Ishikawa (cell line): ENCODE results near the gene PLXNB2.

Experiments used
- CEBPB ChIP-seq: IDR thresholded peaks from 2 replicates; pipeline ENCODE4 v1.6.1; 2012
- CREB1 ChIP-seq: IDR thresholded peaks from 2 replicates; pipeline ENCODE4 v1.6.1; 2012; ENCODE audit warnings: low read depth
- EGR1 ChIP-seq: IDR thresholded peaks from 2 replicates; pipeline ENCODE4 v1.6.1; 2012
- EP300 ChIP-seq: IDR thresholded peaks from 2 replicates; pipeline ENCODE4 v1.6.1; 2012; ENCODE audit warnings: borderline replicate concordance
- FOXM1 ChIP-seq: IDR thresholded peaks from 2 replicates; pipeline ENCODE4 v1.6.1; 2012; ENCODE audit warnings: low read depth, borderline replicate concordance
- NFIC ChIP-seq: IDR thresholded peaks from 2 replicates; pipeline ENCODE4 v1.6.1; 2012
- RAD21 ChIP-seq: IDR thresholded peaks from 2 replicates; pipeline ENCODE4 v1.6.1; 2012; ENCODE audit warnings: low read depth
- TAF1 ChIP-seq: IDR thresholded peaks from 2 replicates; pipeline ENCODE4 v1.6.1; 2012; ENCODE audit warnings: low read depth, mild to moderate bottlenecking
- TCF12 ChIP-seq: IDR thresholded peaks from 2 replicates; pipeline ENCODE4 v1.6.1; 2012; ENCODE audit warnings: low read depth
- TEAD4 ChIP-seq: IDR thresholded peaks from 2 replicates; pipeline ENCODE4 v1.6.1; 2012
- YY1 ChIP-seq: IDR thresholded peaks from 2 replicates; pipeline ENCODE4 v1.6.1; 2012; ENCODE audit warnings: low read depth
- ZBTB7A ChIP-seq: IDR thresholded peaks from 2 replicates; pipeline ENCODE4 v1.6.1; 2012; ENCODE audit warnings: low read depth
- TF ChIP-seq, protein P1 (sequence below): IDR thresholded peaks from 2 replicates; pipeline ENCODE4 v1.6.1; 2012
- TF ChIP-seq, protein P2 (sequence below): IDR thresholded peaks from 2 replicates; pipeline ENCODE4 v1.6.1; 2012; ENCODE audit warnings: low read depth, mild to moderate bottlenecking
- TF ChIP-seq, protein P3 (sequence below): IDR thresholded peaks from 2 replicates; pipeline ENCODE4 v1.6.1; 2012

PLXNB2 gene

DNA sequence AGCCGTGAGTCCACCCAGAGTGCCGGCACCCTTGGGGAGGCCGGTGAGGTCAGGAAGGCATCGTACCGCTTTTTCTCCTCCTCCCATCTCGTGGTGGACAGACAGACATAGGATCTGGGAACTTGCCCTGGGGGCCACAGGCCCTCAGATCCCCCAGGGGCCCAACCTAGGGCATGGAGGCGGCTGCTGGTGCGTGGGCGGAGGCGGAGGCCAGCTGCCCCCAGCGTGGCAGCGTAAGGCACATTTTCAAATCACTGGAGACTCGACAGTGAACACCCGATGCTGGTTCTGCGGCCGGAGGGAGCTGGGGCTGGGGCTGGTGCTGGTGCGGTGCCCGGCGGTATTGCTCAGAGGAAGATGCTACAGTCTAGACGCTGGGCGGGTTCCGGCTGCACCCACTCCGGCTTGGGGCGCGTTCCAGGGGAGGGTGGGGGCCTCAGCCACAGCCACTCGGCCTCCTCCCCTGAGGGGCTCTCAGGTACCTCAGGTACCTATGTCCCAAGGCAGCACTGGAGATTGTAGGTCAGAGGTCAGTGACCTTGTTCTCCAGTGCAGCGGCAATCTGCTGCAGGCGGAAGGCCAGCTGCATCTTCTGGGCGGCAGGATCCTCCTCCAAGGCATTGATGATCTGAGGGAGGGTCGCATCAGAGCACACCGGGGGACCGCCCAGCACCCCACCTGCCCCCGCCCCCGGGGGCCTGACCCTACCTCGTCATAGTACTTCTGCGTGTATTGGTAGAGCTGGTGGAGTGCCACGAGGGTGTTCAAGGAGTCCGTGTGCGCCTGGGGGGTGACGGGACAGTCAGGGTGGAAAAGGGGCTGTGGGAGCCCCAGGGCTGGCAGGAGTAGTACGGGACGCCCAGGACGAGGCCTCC, 32.0 kb downstream of the PLXNB2 start:
- TF ChIP-seq EP300 (no peak), NFIC (no peak), CREB1 (no peak), CEBPB (no peak), TEAD4 (no peak), TAF1 (no peak), ZBTB7A (no peak), TCF12 (no peak)
- TF ChIP-seq, protein P1, sequence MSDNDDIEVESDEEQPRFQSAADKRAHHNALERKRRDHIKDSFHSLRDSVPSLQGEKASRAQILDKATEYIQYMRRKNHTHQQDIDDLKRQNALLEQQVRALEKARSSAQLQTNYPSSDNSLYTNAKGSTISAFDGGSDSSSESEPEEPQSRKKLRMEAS: no peak
- TF ChIP-seq, protein P2, sequence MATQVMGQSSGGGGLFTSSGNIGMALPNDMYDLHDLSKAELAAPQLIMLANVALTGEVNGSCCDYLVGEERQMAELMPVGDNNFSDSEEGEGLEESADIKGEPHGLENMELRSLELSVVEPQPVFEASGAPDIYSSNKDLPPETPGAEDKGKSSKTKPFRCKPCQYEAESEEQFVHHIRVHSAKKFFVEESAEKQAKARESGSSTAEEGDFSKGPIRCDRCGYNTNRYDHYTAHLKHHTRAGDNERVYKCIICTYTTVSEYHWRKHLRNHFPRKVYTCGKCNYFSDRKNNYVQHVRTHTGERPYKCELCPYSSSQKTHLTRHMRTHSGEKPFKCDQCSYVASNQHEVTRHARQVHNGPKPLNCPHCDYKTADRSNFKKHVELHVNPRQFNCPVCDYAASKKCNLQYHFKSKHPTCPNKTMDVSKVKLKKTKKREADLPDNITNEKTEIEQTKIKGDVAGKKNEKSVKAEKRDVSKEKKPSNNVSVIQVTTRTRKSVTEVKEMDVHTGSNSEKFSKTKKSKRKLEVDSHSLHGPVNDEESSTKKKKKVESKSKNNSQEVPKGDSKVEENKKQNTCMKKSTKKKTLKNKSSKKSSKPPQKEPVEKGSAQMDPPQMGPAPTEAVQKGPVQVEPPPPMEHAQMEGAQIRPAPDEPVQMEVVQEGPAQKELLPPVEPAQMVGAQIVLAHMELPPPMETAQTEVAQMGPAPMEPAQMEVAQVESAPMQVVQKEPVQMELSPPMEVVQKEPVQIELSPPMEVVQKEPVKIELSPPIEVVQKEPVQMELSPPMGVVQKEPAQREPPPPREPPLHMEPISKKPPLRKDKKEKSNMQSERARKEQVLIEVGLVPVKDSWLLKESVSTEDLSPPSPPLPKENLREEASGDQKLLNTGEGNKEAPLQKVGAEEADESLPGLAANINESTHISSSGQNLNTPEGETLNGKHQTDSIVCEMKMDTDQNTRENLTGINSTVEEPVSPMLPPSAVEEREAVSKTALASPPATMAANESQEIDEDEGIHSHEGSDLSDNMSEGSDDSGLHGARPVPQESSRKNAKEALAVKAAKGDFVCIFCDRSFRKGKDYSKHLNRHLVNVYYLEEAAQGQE: no peak

DNA sequence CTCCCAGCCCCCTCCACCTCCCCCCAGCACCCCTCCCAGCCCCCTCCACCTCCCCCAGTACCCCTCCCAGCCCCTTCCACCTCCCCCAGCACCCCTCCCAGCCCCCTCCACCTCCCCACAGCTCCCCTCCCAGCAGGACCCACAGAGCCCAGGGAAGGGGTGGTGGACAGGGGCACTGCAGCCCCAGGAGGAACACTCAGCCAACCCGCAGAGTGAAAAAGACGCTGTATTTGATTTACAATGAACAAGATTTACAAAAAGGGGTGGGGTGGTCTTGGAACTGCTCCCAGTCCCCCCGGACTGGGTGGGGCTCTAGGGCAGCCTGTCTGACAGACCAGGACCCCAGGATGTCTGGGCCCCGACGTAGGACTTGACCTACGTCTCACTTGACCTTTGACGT, 32.7 kb downstream of the PLXNB2 start:
- TF ChIP-seq CREB1: no peak
- no peak for TF ChIP-seq EP300
- TF ChIP-seq, protein P2: no peak
- no peak for TF ChIP-seq FOXM1
- TF ChIP-seq TAF1: no peak
- TF ChIP-seq, protein P1: no peak
- no peak for TF ChIP-seq RAD21
- TF ChIP-seq, protein P3, sequence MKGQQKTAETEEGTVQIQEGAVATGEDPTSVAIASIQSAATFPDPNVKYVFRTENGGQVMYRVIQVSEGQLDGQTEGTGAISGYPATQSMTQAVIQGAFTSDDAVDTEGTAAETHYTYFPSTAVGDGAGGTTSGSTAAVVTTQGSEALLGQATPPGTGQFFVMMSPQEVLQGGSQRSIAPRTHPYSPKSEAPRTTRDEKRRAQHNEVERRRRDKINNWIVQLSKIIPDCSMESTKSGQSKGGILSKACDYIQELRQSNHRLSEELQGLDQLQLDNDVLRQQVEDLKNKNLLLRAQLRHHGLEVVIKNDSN: no peak
- TF ChIP-seq ZBTB7A: no peak
- TF ChIP-seq TCF12: no peak
- TF ChIP-seq TEAD4: no peak
- no peak for TF ChIP-seq CEBPB
- TF ChIP-seq NFIC: no peak

DNA sequence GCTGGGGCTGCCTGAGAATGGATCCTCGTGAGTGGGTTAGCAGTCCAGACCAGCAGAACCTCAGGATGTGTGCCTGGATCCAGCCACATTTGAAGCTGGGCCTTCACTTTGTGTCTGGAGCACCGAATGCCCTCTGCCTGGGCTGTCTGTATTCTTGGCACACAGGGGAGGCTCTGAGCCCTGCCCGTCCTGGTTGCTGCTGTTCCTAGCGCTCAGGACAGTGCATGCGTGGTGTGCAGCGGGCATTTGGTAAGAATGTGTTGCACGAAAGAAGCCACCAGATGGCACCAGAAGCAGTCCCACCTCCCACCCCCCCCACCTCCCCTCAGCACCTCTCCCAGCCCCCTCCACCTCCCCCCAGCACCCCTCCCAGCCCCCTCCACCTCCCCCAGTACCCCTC, 33.1 kb downstream of the PLXNB2 start:
- no peak for TF ChIP-seq EGR1
- TF ChIP-seq TEAD4: 0 out of 2 replicates have a peak, but pooled peaks have one; percentile 23
- TF ChIP-seq RAD21: peak; percentile 44; the same call in 1 of the 2 replicates

DNA sequence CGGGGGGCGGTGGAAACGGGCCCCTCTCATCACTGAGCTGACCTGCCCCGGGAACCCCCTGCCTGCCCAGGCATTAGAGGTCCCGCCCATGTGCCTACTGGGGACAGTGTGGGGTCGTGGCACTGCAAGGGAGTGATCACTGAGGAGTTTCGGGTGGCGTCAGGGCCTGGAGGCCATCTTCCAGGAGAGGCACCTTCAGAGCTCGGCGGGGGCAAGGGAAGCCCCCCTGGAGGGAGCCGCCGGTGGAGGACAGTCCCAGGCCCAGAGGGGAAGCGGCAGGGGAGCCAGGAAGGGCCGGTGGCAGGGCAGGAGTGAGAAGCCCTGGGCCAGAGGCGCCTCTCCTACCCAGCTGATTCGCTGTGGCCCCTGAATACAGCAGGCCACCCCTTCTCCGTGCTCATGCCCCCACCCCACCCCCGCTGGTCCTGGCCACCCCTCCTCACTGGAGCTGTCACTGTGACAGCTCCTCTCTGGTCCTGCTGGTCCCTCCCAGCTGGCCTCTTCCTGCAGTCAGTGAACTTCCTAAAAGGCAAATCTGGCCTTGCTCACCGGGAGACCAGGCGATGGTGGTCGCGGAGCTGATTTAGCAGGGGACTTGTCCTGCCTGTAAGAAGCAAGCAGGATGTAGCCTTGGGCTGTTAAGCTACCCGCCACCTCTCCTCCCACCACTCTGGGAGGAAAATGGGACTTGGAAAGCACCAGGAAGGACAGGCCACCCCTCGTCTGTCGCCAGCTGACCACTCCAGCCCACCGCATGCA, 35.2 kb downstream of the PLXNB2 start:
- TF ChIP-seq CEBPB: no peak
- TF ChIP-seq YY1: peak; percentile 3; the same call in 1 of the 2 replicates
- TF ChIP-seq, protein P3: no peak

DNA sequence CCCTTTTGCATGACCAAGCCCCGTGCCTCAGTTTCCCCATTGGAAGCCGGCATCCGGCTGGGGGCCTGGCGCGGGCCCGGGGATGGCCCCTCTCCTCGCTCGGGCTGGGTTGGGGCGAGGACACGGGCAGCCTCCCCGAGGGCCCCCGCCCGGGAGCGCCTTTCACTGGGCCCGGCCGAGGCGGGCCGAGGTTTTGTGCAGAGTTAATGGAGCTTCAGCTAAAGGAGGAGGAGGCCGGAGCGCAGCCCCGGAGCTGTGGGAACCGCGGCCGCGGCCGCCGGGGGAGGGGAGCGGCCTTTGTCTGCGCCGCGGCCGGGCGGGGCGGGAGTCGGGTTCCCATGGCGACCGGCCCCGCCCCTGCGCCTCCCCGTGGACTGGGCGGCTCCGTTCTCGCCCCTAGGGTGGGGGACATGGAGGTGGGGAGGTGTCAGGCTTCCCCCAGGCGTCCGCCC, 35.9 kb downstream of the PLXNB2 start:
- TF ChIP-seq RAD21 (no peak), YY1 (peak; percentile 34; the same call in 1 of the 2 replicates), NFIC (0 out of 2 replicates have a peak, but pooled peaks have one; percentile 14)

DNA sequence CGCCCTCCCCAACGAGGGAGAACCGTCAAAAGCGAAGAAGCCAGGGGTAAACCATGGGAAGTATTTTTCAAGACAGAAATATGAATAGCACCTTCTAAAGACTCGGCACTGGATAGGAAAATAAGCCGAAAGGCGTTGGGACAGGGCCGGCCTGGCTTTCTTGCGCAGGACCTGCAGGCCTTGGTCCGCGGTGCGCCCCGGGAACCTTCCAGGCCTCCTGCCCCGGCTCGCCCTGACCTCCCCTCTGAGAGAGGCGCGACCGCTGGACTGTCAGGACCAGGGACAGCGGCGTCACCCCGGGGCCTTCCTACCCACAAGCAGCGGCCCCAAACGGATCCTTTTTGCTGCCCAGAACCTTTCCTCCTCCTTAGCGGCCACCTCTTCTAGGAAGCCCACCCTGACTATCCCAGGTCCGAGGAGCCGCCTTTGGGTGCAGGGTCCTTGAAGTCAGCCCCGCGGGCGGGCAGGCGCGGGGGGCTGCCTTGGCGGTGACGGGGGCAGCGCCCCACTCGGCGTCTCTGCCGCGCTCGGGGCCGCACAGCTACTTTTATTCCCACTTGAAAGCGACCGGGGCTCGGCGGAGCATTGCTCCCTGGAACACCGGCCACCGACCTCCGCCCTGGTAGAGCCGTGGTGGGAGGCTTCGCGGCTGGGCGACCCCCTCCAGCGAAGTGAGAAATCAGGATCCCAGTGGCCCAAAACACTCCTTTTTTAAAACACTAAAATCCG, 36.6 kb downstream of the PLXNB2 start:
- TF ChIP-seq, protein P1: peak; percentile 59; the same call in 1 of the 2 replicates
- TF ChIP-seq ZBTB7A (peak; percentile 67), RAD21 (peak; percentile 22; the same call in 1 of the 2 replicates), EP300 (no peak), YY1 (no peak)
- TF ChIP-seq, protein P2: peak; percentile 98
